DND-41 (cell line): Measurements from ENCODE around the gene KLF16.

Experiments used
- ATAC-seq: fragments of 200-7000 bp; cut with Tn5 transposase; 3 replicates; pipeline ENCODE4 v1.9.1; 2021; ENCODE audit warnings: low read depth; ENCODE audit not compliant: insufficient read depth
- DNase-seq: peaks from one replicate; pipeline ENCODE4 v3.0.0-alpha.2; 2020
- H2AFZ ChIP-seq: 2 replicates; pipeline ENCODE4 v1.6.0; 2012; ENCODE audit warnings: low read depth, low read length
- H3K27ac ChIP-seq: 2 replicates; pipeline ENCODE4 v1.5.1; 2012; ENCODE audit warnings: low read length, inconsistent platforms
- H3K27me3 ChIP-seq: fragments of 200-600 bp; sonication (generic); 2 replicates; pipeline ENCODE4 v1.6.0; 2012; ENCODE audit warnings: low read length, mild to moderate bottlenecking, inconsistent platforms; ENCODE audit not compliant: insufficient read depth, poor library complexity
- H3K36me3 ChIP-seq: 2 replicates; pipeline ENCODE4 v1.5.1; 2012; ENCODE audit warnings: low read length, inconsistent platforms; ENCODE audit not compliant: insufficient read depth
- H3K4me1 ChIP-seq: 2 replicates; pipeline ENCODE4 v1.5.1; 2012; ENCODE audit warnings: mild to moderate bottlenecking, low read length; ENCODE audit not compliant: insufficient read depth
- H3K4me2 ChIP-seq: 2 replicates; pipeline ENCODE4 v1.6.0; 2012; ENCODE audit warnings: mild to moderate bottlenecking, moderate library complexity, low read length, inconsistent platforms; ENCODE audit not compliant: insufficient read depth
- H3K4me3 ChIP-seq, 2 experiments: fragments of 200-600 bp in 1 of 2; shearing (Covaris generic) in 1 of 2; 2 replicates each; pipeline ENCODE4 v1.5.1; 2012 to 2016; ENCODE audit warnings: inconsistent platforms in 2 of 2, low read length in 2 of 2, mild to moderate bottlenecking in 2 of 2, low read depth in 1 of 2, moderate library complexity in 1 of 2
- H3K79me2 ChIP-seq: 2 replicates; pipeline ENCODE4 v1.6.0; 2012; ENCODE audit warnings: low read length, inconsistent platforms; ENCODE audit not compliant: insufficient read depth
- H3K9ac ChIP-seq: 2 replicates; pipeline ENCODE4 v1.6.0; 2012; ENCODE audit warnings: low read depth, mild to moderate bottlenecking, inconsistent platforms, low read length, moderate library complexity
- H3K9me3 ChIP-seq: 2 replicates; pipeline ENCODE4 v1.5.1; 2012; ENCODE audit warnings: low read length, moderate library complexity, mild to moderate bottlenecking, inconsistent platforms; ENCODE audit not compliant: insufficient read depth, severe bottlenecking
- H4K20me1 ChIP-seq: 2 replicates; pipeline ENCODE4 v1.6.0; 2012; ENCODE audit warnings: low read length; ENCODE audit not compliant: insufficient read depth
- EZH2 ChIP-seq: IDR thresholded peaks from 3 replicates; pipeline ENCODE4 v1.6.1; 2012; ENCODE audit warnings: borderline replicate concordance, low read depth, mild to moderate bottlenecking, moderate library complexity, low read length, inconsistent platforms; ENCODE audit not compliant: severe bottlenecking
- TF ChIP-seq, protein P1 (sequence below): IDR thresholded peaks from 2 replicates; pipeline ENCODE4 v1.5.1; 2012; ENCODE audit warnings: borderline replicate concordance, low read length, moderate library complexity, mild to moderate bottlenecking; ENCODE audit not compliant: poor library complexity, severe bottlenecking; ENCODE audit errors: extremely low read depth

KLF16 gene

GRCh38 chr19:1853295-1854038 is 9.9 kb downstream of the KLF16 start:
- H3K79me2 ChIP-seq: peaks cover 67% of the 10 kb centered on the region
- no peaks in the 10 kb centered on the region for H3K27me3 ChIP-seq
- no peaks in the 10 kb centered on the region for H3K9me3 ChIP-seq
- H3K4me3 ChIP-seq: no peak overlapping the region
- peak; percentile 76 for DNase-seq
- peaks cover 35% of the 10 kb centered on the region for H3K4me1 ChIP-seq
- H2AFZ ChIP-seq: no peak overlapping the region
- peak; percentile 52 for ATAC-seq
- H4K20me1 ChIP-seq: peaks cover 71% of the 10 kb centered on the region
- H3K9ac ChIP-seq: no peak overlapping the region
- H3K36me3 ChIP-seq: peaks cover 8% of the 10 kb centered on the region
- TF ChIP-seq, protein P1, sequence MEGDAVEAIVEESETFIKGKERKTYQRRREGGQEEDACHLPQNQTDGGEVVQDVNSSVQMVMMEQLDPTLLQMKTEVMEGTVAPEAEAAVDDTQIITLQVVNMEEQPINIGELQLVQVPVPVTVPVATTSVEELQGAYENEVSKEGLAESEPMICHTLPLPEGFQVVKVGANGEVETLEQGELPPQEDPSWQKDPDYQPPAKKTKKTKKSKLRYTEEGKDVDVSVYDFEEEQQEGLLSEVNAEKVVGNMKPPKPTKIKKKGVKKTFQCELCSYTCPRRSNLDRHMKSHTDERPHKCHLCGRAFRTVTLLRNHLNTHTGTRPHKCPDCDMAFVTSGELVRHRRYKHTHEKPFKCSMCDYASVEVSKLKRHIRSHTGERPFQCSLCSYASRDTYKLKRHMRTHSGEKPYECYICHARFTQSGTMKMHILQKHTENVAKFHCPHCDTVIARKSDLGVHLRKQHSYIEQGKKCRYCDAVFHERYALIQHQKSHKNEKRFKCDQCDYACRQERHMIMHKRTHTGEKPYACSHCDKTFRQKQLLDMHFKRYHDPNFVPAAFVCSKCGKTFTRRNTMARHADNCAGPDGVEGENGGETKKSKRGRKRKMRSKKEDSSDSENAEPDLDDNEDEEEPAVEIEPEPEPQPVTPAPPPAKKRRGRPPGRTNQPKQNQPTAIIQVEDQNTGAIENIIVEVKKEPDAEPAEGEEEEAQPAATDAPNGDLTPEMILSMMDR: peak; percentile 89
- no peak for TF ChIP-seq EZH2
- H3K4me2 ChIP-seq: no peak overlapping the region; the same call in 1 of the 2 replicates
- no peak overlapping the region; the same call in 1 of the 2 replicates for H3K27ac ChIP-seq

DNA sequence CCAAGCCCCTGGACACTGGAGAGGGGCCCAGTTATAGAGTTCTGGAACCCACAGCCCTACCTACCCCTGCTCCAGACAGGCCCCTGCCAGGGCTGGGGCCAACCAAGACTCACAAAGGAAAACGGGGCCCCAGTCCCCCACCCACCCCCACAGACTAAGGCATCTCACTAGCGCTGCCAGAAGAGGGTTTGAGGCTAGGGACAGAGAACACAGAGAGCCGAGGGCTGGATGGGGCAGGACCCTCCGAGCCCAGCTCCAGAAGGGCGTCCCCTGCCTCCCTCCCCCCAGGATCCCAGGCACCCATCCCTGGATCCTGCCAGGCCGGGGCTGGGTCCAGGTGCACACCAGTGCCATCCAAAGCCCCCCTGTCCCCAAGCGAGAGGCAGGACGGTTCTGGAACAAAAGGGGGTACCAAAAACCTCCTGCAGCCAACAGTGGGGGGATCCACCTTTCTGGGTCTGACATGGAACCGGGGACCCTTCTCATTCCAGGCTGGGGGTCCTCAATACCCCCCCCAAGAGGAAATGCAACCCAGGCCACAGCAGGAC is 10.7 kb downstream of the KLF16 start:
- Histone ChIP-seq H3K9me3 (no peaks in the 10 kb centered on the region), H3K4me1 (peaks cover 35% of the 10 kb centered on the region), H3K27me3 (no peaks in the 10 kb centered on the region), H3K4me3 (no peak overlapping the region), H2AFZ (no peak overlapping the region), H3K36me3 (peaks cover 12% of the 10 kb centered on the region), H3K27ac (no peak overlapping the region), H3K9ac (no peak overlapping the region), H3K4me2 (peak overlapping the region; percentile 53), H4K20me1 (peaks cover 66% of the 10 kb centered on the region), H3K79me2 (peaks cover 67% of the 10 kb centered on the region)
- ATAC-seq (no peak), DNase-seq (no peak)
- TF ChIP-seq EZH2: no peak
- TF ChIP-seq, protein P1: no peak

DNA sequence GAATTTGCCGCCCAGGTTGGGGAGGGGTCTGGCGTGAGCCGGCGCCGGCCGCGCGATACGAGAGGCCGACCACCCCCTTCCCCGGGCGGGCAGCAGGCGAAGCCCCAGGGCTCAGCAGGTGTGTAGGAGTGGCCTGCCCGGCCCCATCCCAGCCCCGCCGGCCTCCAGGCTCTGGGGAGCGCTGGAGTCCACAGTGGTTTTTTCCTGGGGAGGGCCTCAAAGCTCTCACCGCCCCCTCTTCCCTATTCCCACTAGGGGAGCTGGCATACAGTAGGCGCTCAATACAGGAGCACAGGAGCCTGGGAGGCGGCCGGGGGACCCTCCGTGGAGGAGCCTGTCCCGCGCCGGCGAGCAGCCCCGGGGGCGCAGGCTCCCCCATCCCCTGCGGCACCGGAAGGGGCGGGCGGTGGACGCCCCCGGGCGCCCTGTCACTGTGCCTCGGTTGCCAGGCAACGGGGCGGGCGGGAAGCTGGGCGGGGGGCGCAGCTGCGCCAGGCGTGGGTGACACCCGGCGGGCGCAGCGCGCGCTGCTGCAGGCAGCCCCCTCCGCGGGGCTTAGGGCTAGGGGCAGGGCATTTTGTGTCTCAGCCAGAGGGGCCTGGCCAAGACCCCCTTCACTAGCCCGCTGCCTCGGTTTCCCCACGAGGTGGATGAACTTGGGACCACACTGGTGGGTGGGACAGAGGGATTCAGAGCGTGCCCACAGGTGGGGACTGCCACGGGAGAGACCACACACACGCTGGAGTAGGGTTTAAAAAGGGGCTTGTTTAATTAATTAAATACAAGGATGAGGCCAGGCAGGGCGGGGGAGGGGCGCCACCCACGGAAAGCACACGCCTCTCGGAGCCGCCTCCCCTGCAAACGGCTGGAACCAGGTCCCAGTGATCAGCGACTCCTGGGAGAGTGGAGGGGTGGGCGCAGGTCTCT is 11.5 kb downstream of the KLF16 start:
- Histone ChIP-seq H3K27ac (no peak overlapping the region; the same call in 1 of the 2 replicates), H3K4me1 (peaks cover 43% of the 10 kb centered on the region), H3K4me2 (peak overlapping the region; percentile 53), H3K27me3 (no peaks in the 10 kb centered on the region), H4K20me1 (peaks cover 66% of the 10 kb centered on the region), H2AFZ (no peak overlapping the region), H3K36me3 (peaks cover 16% of the 10 kb centered on the region), H3K4me3 (peak overlapping the region in 1 of 2 experiments; percentile 12; a peak in 1 of 4 replicates), H3K9ac (peak overlapping the region; percentile 15; the same call in 1 of the 2 replicates), H3K9me3 (no peaks in the 10 kb centered on the region), H3K79me2 (peaks cover 67% of the 10 kb centered on the region)
- TF ChIP-seq EZH2: no peak
- TF ChIP-seq, protein P1: no peak
- DNase-seq (peak; percentile 70), ATAC-seq (0 out of 3 replicates have a peak, but pooled peaks have one; percentile 5)
